GM21381 (cell line): ENCODE results near the gene ULK4.

Source experiments
- ATAC-seq: cut with Tn5 transposase; IDR thresholded peaks from one replicate; pipeline ENCODE4 v1.9.1; 2021; ENCODE audit warnings: mild to moderate bottlenecking, moderate library complexity; ENCODE audit not compliant: unreplicated experiment

ULK4 gene

DNA sequence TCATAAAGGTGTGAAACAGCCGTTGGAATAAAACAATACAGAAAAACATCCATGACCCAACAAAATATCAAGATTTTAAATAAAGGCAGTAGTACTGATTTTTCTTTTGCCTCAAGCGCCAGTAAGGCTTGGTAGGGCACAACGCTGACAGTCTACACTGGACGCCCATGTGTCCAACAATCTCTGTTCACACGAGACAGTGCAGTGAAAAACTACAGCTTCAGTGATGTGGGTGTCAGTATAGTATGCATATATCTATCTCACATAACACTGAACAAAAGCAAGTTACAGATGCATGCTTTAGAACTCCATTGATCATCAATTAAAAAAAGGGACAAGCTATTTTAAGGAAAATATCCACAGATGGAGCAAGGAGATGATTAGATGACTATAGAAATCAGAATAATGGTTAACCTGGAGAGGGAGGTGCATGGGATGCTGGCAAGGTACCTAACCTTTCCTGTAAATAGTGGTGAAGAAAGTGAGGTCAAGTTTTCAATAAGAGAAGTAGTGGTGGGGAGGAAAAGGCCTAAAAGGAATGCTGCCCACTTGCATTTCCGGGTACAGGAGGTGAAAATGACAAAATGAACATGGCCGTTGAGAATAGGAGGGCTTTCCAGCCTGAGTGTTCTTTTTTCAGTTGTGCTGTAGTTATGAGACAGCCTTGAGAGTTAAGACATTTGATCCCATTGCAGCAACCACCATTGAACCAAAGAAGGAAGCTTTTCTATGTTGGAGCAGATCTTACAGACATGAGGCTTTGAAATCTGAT is 719.9 kb downstream of the ULK4 start:
- ATAC-seq = no peak

DNA sequence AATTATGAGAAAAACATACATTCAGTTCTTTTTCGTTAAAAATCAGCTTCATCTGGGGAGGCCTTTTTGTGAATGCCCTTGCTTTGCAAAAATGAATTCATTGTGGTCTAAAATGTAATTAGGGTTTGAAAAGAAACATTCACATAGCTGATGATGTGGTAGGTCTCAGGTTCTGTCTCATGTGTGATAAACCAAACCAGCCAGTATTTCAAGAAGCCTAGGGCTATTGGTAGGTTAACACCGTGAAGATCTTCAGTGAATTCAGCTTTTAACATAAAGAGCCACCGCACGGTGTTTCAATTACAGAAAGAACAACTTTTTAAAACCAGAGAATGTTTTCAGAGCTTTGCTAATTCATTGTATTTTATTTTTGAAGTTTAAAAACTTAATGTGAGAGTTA is 720.7 kb downstream of the ULK4 start:
- ATAC-seq = no peak

DNA sequence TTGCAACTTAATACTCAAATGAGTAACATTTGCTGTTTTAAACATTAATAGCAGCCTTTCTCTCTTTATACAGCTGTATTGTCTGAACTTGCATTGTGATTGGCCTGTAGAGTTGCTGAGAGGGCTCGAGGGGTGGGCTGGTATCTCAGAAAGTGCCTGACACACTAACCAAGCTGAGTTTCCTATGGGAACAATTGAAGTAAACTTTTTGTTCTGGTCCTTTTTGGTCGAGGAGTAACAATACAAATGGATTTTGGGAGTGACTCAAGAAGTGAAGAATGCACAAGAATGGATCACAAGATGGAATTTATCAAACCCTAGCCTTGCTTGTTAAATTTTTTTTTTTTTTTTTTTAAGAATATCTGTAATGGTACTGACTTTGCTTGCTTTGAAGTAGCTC is 722.3 kb downstream of the ULK4 start:
- ATAC-seq = no peak

DNA sequence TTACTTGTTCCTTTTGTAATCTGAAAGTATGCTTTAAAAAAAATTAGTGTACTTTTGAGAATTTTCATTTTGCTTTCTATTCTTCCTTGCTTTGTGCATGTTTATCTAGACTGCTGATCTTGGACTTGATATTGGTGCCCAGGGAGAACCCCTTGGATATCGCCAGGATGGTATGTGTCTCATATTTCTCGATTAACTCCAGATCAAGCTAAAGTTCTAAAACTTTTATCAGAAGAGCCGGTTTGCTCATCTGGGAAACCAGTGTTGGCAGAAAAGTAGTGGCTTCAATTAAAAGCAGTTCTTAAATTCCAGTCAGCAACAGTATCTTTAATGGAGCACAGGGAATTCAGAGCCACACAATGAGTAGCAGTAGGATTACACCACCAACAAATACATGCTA is 724.0 kb downstream of the ULK4 start:
- no peak for ATAC-seq

DNA sequence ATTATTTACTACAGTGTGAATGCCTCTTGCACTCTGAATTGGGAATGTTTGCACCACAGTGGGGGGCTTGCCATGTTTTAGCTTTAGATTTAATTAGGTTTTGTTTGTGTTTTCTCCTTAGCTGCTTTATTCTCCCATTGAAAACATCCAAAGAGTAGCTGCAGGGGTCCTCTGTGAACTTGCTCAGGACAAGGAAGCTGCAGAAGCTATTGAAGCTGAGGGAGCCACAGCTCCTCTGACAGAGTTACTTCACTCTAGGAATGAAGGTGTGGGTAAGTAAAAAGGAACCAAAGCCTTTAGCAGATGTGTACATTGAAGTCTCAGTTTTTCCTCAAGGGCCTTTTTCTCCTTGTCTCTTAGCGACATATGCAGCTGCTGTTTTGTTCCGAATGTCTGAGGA is 725.7 kb downstream of the ULK4 start:
- no peak for ATAC-seq

DNA sequence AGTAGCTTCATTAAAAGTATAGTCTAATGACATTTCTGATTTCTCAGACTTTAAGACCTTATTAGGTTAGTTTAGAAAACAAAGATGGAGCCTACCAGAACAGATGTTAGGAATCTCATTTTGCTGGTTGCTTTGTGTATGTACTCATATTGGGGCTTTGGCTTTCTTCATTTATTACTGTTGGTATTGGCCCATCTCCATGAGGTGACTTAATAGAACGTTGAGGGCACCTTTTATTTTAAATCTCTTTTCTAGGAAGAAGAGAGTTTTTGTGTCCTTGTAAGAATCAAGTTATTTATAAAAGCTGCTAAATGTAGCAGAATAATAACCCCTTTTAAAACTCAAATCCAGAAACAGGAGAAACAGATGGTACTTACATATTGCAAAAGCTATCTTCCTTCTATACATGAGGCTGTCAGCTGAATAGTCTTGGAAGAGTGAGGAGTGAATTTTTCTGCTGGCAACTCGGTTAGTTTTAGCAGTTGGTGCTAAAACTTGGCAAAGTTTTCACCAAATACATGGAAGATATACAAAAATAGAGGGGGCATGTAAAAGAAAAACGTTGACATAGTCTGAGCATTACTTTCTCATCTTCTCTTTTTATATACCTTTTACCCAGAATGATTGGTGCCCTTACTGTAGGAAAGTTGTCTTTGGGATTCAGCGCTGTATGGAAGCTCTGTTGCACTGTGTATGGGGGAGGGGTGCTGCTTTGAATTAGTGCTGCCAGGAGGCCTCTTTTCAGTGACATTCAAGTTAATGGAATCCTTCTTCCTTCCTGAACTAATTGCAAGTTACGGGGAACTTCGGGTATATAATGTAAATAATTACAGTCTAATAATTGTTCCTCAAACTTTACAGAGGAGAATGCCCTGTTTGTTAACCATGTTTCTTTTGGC is 726.8 kb downstream of the ULK4 start:
- no peak for ATAC-seq

DNA sequence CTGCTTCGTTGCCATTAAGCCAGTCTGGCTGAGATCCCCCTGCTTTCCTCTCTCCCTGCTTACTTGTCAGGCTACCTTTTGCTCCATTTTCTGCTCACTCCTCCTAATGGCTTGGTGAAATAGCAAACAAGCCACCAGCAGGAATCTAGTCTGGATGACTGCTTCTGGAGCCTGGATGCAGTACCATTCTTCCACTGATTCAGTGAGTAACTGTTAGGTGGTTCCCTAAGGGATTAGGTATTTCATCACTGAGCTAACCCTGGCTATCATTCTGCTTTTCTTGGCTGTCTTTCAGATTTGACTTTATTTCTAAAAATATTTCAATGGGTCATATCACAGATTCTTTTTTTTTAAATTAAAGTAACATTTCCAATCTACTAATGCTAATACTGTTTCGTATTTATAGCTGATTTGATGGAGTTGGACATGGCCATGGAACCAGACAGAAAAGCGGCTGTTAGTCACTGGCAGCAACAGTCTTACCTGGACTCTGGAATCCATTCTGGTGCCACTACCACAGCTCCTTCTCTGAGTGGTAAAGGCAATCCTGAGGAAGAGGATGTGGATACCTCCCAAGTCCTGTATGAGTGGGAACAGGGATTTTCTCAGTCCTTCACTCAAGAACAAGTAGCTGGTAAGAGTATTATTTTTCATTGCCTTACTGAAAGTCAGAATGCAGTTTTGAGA is 737.6 kb downstream of the ULK4 start:
- no peak for ATAC-seq

DNA sequence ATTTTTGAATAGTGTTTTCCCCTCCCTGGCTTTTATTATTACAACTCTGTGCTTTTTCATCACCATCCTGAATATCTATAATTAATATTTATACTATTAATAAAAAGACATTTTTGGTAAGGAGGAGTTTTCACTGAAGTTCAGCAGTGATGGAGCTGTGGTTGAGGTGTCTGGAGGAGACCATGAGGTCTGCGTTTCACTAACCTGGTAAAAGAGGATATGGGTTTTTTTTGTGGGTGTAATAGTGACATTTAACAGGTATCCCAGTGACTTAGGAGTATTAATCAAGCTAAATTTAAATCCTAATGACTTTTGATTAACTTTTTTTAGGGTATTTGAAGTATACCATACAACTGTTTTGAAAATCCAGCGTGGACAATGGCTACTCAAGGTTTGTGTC is 738.2 kb downstream of the ULK4 start:
- ATAC-seq = no peak

DNA sequence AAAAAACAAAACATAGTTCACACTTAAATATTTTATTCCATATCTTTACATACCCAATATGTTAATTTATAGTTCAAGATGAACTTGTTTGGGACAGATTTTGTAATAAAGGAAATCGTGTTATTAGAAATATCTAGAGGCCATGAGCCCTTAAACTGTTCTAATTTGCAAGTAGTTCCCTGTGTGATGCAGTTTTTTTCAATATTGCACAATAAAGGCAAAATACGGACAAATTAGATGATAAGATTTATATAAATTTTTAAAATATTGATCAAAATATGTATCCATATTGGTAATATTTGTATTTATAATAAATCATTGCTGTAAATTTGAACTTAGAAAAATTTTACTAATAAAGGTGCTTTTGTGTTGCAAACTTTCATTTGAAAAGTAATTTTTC is 738.8 kb downstream of the ULK4 start:
- ATAC-seq = no peak

DNA sequence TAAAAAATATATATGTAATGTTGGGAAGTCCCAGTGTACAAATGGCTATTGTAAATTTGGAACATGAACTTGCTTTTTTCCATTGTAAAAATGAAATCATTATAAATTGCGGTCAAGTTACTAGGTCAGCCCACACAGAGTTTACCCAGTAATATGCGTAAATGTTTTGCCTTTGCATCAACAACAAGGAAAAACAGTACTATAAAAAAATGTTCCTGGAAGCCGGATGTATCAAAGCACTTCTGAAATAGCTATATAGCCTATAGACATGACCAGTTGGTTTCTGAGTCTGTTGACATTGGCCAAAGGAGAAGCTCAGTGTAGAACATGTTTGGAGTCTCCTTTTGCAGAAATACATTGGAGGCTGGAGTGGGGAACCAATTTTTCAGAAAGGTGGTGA is 739.4 kb downstream of the ULK4 start:
- ATAC-seq = no peak

DNA sequence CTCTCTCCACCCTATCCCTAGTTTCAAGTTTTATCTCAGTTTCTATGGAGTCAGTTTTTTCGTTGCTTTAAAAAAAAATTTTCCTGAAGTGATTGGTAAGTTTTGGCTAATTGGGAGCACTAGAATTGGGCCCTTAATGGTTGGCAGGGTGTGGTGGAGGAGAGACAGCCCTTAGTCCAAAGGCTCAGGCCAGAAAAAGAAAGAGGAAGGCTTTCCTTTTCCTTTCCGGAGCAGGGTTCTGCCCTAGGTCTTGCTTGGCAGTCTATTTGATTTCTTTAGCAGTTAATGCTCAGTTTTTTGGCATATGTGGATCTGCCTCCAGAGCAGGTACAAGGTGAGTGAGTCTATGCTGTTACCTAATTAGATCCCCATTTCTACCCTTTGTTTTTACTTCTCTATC is 739.9 kb downstream of the ULK4 start:
- ATAC-seq = no peak

DNA sequence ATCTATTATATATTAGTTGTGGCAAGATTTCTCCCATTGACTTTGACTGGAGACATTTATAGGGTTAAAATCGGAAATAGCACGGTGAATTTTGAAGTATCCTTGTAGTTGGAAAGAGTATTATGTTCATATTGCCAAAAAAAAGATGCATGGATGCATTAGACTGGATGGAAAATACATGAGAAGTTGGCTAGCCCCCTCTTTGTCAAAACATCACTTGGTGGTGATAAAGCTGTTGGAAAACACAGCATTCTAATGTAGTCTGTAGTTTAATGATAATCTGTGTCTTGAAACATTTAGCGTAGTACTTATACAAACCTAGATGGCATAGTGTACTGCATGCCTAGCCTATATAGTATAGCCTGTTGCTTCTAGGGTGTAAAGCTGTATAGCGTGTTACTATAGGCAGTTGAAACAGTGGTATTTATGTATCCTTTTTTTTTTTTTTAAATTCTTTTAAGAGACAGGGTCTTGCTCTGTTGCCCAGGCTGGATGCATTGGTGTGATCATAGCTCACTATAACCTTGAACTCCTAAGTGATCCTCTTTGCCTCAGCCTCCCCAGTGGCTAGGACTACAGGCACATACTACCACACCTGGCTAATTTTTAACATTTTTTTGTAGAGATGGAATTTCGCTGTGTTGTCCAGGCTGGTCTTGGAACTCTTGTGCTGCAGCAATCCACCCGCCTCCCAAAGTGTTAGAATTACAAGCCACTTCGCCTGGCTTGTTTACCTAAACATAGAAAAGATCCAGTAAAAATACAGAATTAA is 740.8 kb downstream of the ULK4 start:
- no peak for ATAC-seq

DNA sequence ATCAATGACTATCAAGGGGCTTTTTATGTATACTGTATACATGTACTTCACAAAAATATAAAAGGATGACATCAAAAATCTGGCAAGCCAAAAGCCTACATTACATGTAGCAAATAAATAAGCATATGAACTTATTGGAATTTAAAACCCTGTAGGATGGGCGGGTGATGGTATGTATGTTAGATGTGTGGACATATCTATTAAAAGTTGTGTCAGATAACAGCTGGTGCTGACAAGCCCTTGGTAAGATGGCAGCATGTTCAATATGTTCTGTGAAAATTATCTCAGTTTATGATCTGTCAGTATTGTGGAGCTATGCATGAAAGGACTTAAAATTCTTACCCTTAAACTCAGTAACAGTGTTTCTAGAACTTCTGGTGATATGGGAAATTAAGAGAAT is 742.5 kb downstream of the ULK4 start:
- no peak for ATAC-seq

DNA sequence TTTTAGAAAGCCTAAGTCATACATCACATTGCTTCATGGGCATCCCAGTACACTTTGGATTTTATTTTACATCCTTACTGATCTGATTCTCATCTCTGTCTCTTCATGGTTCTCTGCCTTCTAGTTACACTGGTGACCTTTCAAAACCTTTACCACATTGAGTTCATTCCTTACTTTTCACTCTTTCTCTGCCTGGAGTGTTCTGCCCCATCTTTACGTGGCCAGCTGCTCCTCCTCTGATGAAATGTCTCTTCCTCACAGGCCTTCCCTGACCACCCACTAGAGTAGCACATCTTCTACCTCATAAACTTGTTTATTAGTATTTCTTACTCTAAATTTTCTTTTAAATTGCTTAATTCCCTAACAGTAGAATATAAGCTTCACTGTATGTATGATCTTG is 744.9 kb downstream of the ULK4 start:
- ATAC-seq = no peak

DNA sequence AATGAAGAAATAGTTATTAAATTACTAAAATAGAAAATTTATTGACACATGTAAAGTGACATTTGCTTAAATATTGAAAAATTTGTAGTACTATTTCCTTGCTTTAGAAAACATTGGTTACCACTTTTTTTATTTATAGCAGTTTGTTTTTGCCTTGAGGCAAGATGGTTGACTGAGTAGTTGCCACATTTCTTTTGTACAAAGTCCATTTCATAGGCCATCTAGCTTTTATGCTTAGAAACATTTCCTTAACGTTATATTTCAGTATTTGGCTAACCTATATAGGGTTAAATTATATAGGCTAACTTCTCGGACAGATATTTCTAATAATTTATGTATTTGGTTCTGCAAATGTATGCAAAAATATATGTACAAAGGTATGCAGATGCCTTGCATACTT is 745.5 kb downstream of the ULK4 start:
- no peak for ATAC-seq

DNA sequence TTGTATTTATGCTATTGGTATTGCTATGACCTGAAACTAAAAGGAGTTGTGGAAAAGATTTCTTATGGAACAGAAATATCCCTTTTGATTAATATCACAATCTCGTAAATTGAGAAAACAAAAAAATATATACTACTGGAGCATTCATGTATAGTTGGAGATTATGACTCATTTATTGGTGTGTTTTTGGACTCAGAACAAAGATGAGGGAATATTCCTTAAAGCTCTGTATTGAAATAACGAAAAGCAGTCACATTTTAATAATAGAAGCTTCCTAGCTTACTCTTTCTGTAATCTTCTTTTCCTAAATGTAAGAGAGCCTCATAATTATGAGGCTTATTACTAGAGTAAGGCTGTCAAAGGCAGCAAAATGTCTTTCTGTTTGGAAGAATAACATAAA is 748.3 kb downstream of the ULK4 start:
- ATAC-seq = no peak

DNA sequence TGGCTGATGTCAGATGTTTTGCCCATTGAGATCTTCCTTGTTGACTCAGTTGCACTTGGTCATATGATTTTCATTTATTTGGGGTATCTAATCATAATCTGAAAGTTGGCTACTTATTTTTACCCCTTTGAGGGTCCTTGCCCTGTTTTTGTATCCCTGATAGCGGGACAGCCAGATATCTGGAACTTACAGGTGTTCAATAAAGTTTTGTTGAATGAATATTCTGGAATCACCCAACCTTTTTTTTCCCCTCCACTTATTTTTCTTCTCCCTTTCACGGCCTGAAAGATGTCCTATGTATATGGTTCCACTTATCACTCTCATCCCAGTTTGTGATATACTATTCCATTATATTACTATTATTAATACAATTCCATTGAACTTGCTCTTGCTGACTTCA is 749.8 kb downstream of the ULK4 start:
- no peak for ATAC-seq

DNA sequence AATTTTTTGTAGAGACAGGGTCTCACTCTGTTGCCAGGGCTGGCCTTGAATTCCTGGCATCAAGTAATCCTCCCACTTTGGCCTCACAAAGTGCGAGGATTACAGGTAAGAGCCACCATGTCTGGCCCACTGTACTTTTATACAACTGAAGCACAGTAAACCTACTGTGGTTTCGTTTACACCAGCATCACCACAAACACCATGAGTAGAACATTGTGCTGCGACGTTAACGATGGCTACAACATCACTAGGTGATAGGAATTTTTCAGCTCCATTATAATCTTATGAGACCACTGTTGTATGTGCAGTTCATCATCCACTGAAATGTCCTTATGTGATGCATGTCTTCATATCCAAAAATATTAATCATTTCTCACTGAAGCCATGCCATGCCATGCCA is 750.9 kb downstream of the ULK4 start:
- ATAC-seq = no peak

DNA sequence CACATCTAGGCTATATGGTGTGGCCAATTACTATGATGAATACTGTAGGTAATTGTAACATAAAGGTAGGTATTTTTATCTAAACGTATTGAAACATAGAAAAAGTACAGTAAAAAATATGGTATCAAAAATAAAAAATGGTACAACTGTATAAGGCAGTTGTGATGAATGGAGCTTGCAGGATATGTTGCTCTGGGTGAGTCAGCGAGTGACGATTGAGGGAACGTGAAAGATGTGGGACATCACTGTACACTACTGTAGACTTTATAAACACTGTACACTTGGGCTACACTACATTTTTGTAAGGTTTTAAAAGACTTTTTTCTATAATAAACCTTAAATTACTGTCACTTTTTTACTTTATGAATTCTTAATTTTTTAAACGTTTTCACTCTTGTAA is 752.3 kb downstream of the ULK4 start:
- no peak for ATAC-seq

DNA sequence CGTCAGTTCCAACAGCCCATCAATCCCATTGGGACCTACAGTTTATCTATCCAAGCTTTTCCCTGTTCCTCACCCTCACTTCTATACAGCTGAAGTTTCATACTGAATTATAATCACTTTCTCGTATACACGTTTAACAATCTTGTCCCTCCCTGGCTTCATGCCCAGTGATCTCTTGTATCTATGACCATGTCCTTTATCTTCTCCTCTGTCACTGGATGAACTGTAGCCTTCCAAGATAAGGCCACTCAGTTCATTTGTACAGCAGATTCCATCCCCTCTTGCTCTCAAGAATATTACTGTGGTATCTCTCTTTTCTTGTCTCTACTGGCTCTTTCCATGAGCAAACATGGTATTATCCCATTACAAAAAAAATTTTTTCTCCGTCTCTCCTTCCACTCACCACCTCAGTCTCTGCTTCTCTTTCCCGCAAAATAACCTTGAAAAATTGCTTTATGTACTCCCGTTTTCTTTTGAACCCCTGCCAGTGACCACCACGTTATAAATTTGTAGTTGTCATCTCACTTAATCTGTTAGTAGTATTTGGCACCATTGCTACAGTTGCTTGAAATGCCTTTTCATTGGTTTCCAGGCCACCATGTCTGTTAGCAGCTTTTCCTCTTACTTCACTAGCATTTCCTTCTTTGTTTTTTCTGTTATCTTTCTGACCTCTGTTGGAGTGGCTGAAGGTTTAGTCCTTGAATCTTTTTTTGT is 753.2 kb downstream of the ULK4 start:
- no peak for ATAC-seq
